Smooth muscle cell of the pulmonary artery (primary cell): Measurements from ENCODE around the gene FGD3. TPM values are rescaled to one million over a fixed set of nuclear protein-coding genes. Genes with fewer than 3 reads are reported as not detected.

Experiments used
- total RNA-seq: library from RNA; depleted of rRNA; stranded (reverse); fragments of >200 nt; gene quantifications from 2 replicates; pipeline ENCODE4 v1.2.3, GENCODE V29; 2014

Gene FGD3
- total RNA-seq: not detected in 2 replicates

GRCh38 chr9:92947268-92948037 lies at the start of gene FGD3:
TSS of gene FGD3 (plus strand) at chr9:92947523. CDS start at chr9:92976257, 28,734 bp downstream.

GRCh38 chr9:93058355-93059010 lies 111.2 kb downstream of the FGD3 start, which contains the start of gene SUSD3:
TSS of gene SUSD3 (plus strand) at chr9:93058701. CDS start at chr9:93058743, 42 bp downstream.

Other genes starting within 250 kb of the FGD3 start
- 55.1 and 75.3 TPM in 2 replicates for gene BICD2, start 182.7 kb upstream of the FGD3 start, total RNA-seq
- gene ZNF484, start 69.5 kb upstream of the FGD3 start, total RNA-seq: 11.6 and 14.2 TPM in 2 replicates
- gene SUSD3, start 111.2 kb downstream of the FGD3 start, total RNA-seq: 0.36 TPM in 1 of 2 replicates, not detected in the other
- gene CARD19, start 148.7 kb downstream of the FGD3 start, total RNA-seq: 47.2 and 55.4 TPM in 2 replicates
- gene NINJ1, start 186.7 kb downstream of the FGD3 start, total RNA-seq: 36.2 and 71.6 TPM in 2 replicates
- not detected in 2 replicates for gene WNK2, start 236.6 kb downstream of the FGD3 start, total RNA-seq